Natural killer cell (primary cell): ENCODE measurements around the gene GNLY. TPM values are rescaled to one million over a fixed set of nuclear protein-coding genes. Genes with fewer than 3 reads are reported as not detected.
A peak's percentile ranks its signal among the peaks of the same experiment; 100 is the strongest.

Experiments used
- ATAC-seq, 3 donors: fragments of 150-1000 bp in 2 of 3; fragments of 200-7000 bp in 1 of 3; cut with Tn5 transposase; 1 replicate in 1 of 3; 2 replicates in 2 of 3; pipeline ENCODE4 v1.10.0; 2021; ENCODE audit warnings: mild to moderate bottlenecking in 2 of 3, moderate library complexity in 2 of 3
- DNase-seq, 2 donors: peaks; one replicate each; pipeline versions ENCODE4 v3.0.0 to v3.0.0-alpha.2; 2013 to 2021; ENCODE audit warnings: mixed read lengths in 1 of 2
- H3K27ac ChIP-seq: one replicate; pipeline ENCODE4 v1.5.1; 2013; ENCODE audit warnings: mild to moderate bottlenecking, low read length
- H3K27me3 ChIP-seq: one replicate; pipeline ENCODE4 v1.6.1; 2013; ENCODE audit warnings: low read length; ENCODE audit not compliant: control insufficient read depth, insufficient read depth
- H3K36me3 ChIP-seq: one replicate; pipeline ENCODE4 v1.6.1; 2013; ENCODE audit warnings: low read length; ENCODE audit not compliant: control insufficient read depth, insufficient read depth
- H3K4me1 ChIP-seq: one replicate; pipeline ENCODE4 v1.6.1; 2013; ENCODE audit warnings: low read length; ENCODE audit not compliant: control insufficient read depth, insufficient read depth
- H3K4me3 ChIP-seq: one replicate; pipeline ENCODE4 v1.5.1; 2013; ENCODE audit warnings: low read length
- H3K9me3 ChIP-seq: one replicate; pipeline ENCODE4 v1.6.1; 2013; ENCODE audit warnings: low read length; ENCODE audit not compliant: control insufficient read depth, insufficient read depth
- H3K27ac Mint-ChIP-seq, 2 donors: one replicate each; pipeline ENCODE4 v1.8.0; 2022; ENCODE audit warnings: mild to moderate bottlenecking in 2 of 2, mixed read lengths in 2 of 2, moderate library complexity in 1 of 2
- H3K27me3 Mint-ChIP-seq, 2 donors: one replicate each; pipeline ENCODE4 v1.8.0; 2022; ENCODE audit warnings: low read depth in 2 of 2, mixed read lengths in 2 of 2
- H3K36me3 Mint-ChIP-seq: one replicate; pipeline ENCODE4 v1.8.0; 2022; ENCODE audit warnings: mixed read lengths
- H3K4me1 Mint-ChIP-seq, 2 donors: one replicate each; pipeline ENCODE4 v1.8.0; 2022; ENCODE audit warnings: mixed read lengths in 2 of 2
- H3K4me3 Mint-ChIP-seq: one replicate; pipeline ENCODE4 v1.8.0; 2022; ENCODE audit warnings: mild to moderate bottlenecking, moderate library complexity, mixed read lengths
- H3K9me3 Mint-ChIP-seq, 2 donors: one replicate each; pipeline ENCODE4 v1.8.0; 2022; ENCODE audit warnings: mixed read lengths in 2 of 2
- CTCF ChIP-seq: fragments of 200-600 bp; IDR thresholded peaks from one replicate; pipeline ENCODE4 v1.8.0; 2022; ENCODE audit warnings: antibody characterized with exemption
- WGBS: methylation state at CpG from one replicate; pipeline ENCODE4 v1.1.7; 2013; ENCODE audit warnings: missing lambda C conversion rate; ENCODE audit not compliant: insufficient coverage; 5-methylcytosine and 5-hydroxymethylcytosine counted together
- intact Hi-C: fragments of 100-400 bp; cut with micrococcal nuclease; formaldehyde crosslinking; loops from one replicate; pipeline ENCODE4 v1.14.2; 2022
- total RNA-seq, 4 donors: library from RNA; stranded (reverse); fragments of 120-200 nt in 1 of 4; gene quantifications; one replicate each; pipeline versions ENCODE4 v1.2.3 to v1.2.4, GENCODE V29; 2013 to 2022

GNLY gene
- total RNA-seq, 3 donors from 2014 or later (not counting 1 experiment from before 2014, with no cell fraction given): 4,938 to 8,199 (median 6,542) TPM

- ATAC-seq (no peak), DNase-seq (no peak)
- Histone ChIP-seq H3K4me1 (peaks cover 18% of the 10 kb centered on the region), H3K27ac (no peak overlapping the region), H3K4me3 (no peak overlapping the region), H3K9me3 (no peaks in the 10 kb centered on the region), H3K27me3 (no peaks in the 10 kb centered on the region), H3K36me3 (no peaks in the 10 kb centered on the region)
- no peak for TF ChIP-seq CTCF
- Mint-ChIP-seq H3K27ac (no peak overlapping the region), H3K27me3 (peaks cover 0 to 2% of the 10 kb centered on the region in 2 donors), H3K9me3 (no peaks in the 10 kb centered on the region), H3K4me1 (peaks cover 6 to 11% of the 10 kb centered on the region in 2 donors), H3K4me3 (no peak overlapping the region), H3K36me3 (no peaks in the 10 kb centered on the region)
- intact Hi-C loops: no loop called here
- 93% methylated on average over 23 of the region's 23 CpGs for WGBS
Observed at GRCh38 chr2:85663594-85664565, 30.3 kb upstream of the GNLY start.

- no peak for DNase-seq
- H3K36me3 ChIP-seq: no peaks in the 10 kb centered on the region
- no peak overlapping the region for H3K27ac Mint-ChIP-seq
- H3K27me3 ChIP-seq: no peaks in the 10 kb centered on the region
- H3K36me3 Mint-ChIP-seq: no peaks in the 10 kb centered on the region
- peaks cover 11% of the 10 kb centered on the region for H3K4me1 ChIP-seq
- no peak overlapping the region for H3K4me3 Mint-ChIP-seq
- H3K27me3 Mint-ChIP-seq: peaks cover 0 to 3% of the 10 kb centered on the region in 2 donors
- ATAC-seq: no peak
- H3K9me3 Mint-ChIP-seq: no peaks in the 10 kb centered on the region
- intact Hi-C loops: no loop called here
- 83% methylated on average over 10 of the region's 11 CpGs for WGBS
- no peak overlapping the region for H3K27ac ChIP-seq
- TF ChIP-seq CTCF: no peak
- H3K9me3 ChIP-seq: no peaks in the 10 kb centered on the region
- peaks cover 0 to 4% of the 10 kb centered on the region in 2 donors for H3K4me1 Mint-ChIP-seq
- H3K4me3 ChIP-seq: no peak overlapping the region
Observed at GRCh38 chr2:85665264-85665937, 28.8 kb upstream of the GNLY start.

- Histone ChIP-seq H3K9me3 (no peaks in the 10 kb centered on the region), H3K27ac (no peak overlapping the region), H3K4me1 (peaks cover 11% of the 10 kb centered on the region), H3K36me3 (no peaks in the 10 kb centered on the region), H3K4me3 (no peak overlapping the region), H3K27me3 (no peaks in the 10 kb centered on the region)
- 96% methylated on average over 6 of the region's 6 CpGs for WGBS
- peaks cover 0 to 4% of the 10 kb centered on the region in 2 donors for H3K4me1 Mint-ChIP-seq
- H3K27me3 Mint-ChIP-seq: peaks cover 0 to 5% of the 10 kb centered on the region in 2 donors
- H3K36me3 Mint-ChIP-seq: no peaks in the 10 kb centered on the region
- intact Hi-C loops: no loop called here
- ATAC-seq (peak in 1 of 3 donors; percentile 3), DNase-seq (no peak)
- TF ChIP-seq CTCF: no peak
- H3K27ac Mint-ChIP-seq: no peak overlapping the region
- H3K4me3 Mint-ChIP-seq: no peak overlapping the region
- no peaks in the 10 kb centered on the region for H3K9me3 Mint-ChIP-seq
Observed at GRCh38 chr2:85666016-85666415, 28.1 kb upstream of the GNLY start.
